IPS DF 4.7 (cell line): ENCODE results near the gene TMEM95.
"Not testable (repeated sequence)": the region's sequence is repeated elsewhere in the genome, so short reads cannot be mapped to it uniquely, and the experiment has no call there.

ENCODE experiments used
- DNase-seq: peaks from one replicate; pipeline ENCODE4 v3.0.0-alpha.2; 2013; ENCODE audit warnings: low spot score; ENCODE audit errors: extremely low read depth

The TMEM95 gene

GRCh38 chr17:7323731-7324437 is 31.1 kb upstream of the TMEM95 start:
- DNase-seq = no peak

GRCh38 chr17:7324438-7324779 is 30.5 kb upstream of the TMEM95 start:
- DNase-seq = no peak

- no peak for DNase-seq
Observed at GRCh38 chr17:7325031-7325528, 29.9 kb upstream of the TMEM95 start.

- no peak for DNase-seq
Observed at GRCh38 chr17:7326186-7326585, 28.8 kb upstream of the TMEM95 start.

GRCh38 chr17:7327056-7327455 is 27.9 kb upstream of the TMEM95 start:
- DNase-seq = no peak

GRCh38 chr17:7327501-7327900 is 27.5 kb upstream of the TMEM95 start:
- no peak for DNase-seq

GRCh38 chr17:7328009-7328408 is 26.9 kb upstream of the TMEM95 start:
- DNase-seq = no peak

GRCh38 chr17:7328840-7329373 is 26.0 kb upstream of the TMEM95 start, which contains the start of gene NEURL4:
Gene NEURL4, minus strand, starts transcription at chr17:7329335. Its CDS starts 23 bp downstream, at chr17:7329312.
- no peak for DNase-seq

- DNase-seq = no peak
Observed at GRCh38 chr17:7329374-7329996, 25.5 kb upstream of the TMEM95 start.

GRCh38 chr17:7329997-7330637 is 24.8 kb upstream of the TMEM95 start:
- DNase-seq = no peak

GRCh38 chr17:7330638-7331015 is 24.3 kb upstream of the TMEM95 start:
- DNase-seq = no peak

- DNase-seq = no peak
Observed at GRCh38 chr17:7332111-7332510, 22.8 kb upstream of the TMEM95 start.

- DNase-seq = not testable (repeated sequence)
Observed at GRCh38 chr17:7332600-7333069, 22.3 kb upstream of the TMEM95 start.

- DNase-seq = no peak
Observed at GRCh38 chr17:7334938-7335538, 19.9 kb upstream of the TMEM95 start.

- not testable (repeated sequence) for DNase-seq
Observed at GRCh38 chr17:7335765-7336164, 19.2 kb upstream of the TMEM95 start.

- DNase-seq = no peak
Observed at GRCh38 chr17:7336240-7337175, 18.4 kb upstream of the TMEM95 start, which contains the start of gene ACAP1. Gene ACAP1, plus strand, starts transcription at chr17:7336529. Its CDS starts 206 bp downstream, at chr17:7336735.

- not testable (repeated sequence) for DNase-seq
Observed at GRCh38 chr17:7337600-7337999, 17.4 kb upstream of the TMEM95 start.

- DNase-seq = no peak
Observed at GRCh38 chr17:7340179-7340578, 14.8 kb upstream of the TMEM95 start.

- no peak for DNase-seq
Observed at GRCh38 chr17:7341842-7342241, 13.1 kb upstream of the TMEM95 start.

GRCh38 chr17:7343250-7343649 is 11.7 kb upstream of the TMEM95 start:
- DNase-seq = no peak
